Panc1 (cell line): ENCODE measurements around the gene ZNF511.

Experiments
- POLR2AphosphoS5 ChIP-seq: IDR thresholded peaks from 2 replicates; pipeline ENCODE4 v1.6.1; 2012; ENCODE audit warnings: mild to moderate bottlenecking, low read depth, low read length, moderate library complexity
- TF ChIP-seq, protein P1 (sequence below): fragments of 450-650 bp; IDR thresholded peaks from 2 replicates; pipeline ENCODE4 v1.5.1; 2017; ENCODE audit warnings: mild to moderate bottlenecking

DNA sequence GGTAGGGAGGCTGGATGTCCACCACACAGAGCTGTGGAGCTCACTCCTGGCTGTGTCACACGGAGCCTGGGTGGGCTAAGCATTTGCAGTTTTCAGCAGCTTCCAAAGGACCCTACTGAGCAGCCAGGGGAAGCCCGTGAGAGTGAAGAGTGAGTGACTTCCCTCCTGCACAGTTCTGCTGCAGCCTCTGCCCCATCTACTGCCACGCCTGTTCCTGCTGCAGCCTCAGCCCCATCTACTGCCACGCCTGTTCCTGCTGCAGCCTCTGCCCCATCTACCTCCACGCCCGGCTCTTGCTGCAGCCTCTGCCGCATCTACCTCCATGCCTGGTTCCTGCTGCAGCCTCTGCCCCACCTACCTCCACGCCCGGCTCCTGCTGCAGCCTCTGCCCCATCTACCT, 44.3 kb upstream of the ZNF511 start:
- TF ChIP-seq, protein P1, sequence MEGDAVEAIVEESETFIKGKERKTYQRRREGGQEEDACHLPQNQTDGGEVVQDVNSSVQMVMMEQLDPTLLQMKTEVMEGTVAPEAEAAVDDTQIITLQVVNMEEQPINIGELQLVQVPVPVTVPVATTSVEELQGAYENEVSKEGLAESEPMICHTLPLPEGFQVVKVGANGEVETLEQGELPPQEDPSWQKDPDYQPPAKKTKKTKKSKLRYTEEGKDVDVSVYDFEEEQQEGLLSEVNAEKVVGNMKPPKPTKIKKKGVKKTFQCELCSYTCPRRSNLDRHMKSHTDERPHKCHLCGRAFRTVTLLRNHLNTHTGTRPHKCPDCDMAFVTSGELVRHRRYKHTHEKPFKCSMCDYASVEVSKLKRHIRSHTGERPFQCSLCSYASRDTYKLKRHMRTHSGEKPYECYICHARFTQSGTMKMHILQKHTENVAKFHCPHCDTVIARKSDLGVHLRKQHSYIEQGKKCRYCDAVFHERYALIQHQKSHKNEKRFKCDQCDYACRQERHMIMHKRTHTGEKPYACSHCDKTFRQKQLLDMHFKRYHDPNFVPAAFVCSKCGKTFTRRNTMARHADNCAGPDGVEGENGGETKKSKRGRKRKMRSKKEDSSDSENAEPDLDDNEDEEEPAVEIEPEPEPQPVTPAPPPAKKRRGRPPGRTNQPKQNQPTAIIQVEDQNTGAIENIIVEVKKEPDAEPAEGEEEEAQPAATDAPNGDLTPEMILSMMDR, result no peak
- no peak for TF ChIP-seq POLR2AphosphoS5
